ENCODE data around the gene TENM4.

TENM4 gene

DNA sequence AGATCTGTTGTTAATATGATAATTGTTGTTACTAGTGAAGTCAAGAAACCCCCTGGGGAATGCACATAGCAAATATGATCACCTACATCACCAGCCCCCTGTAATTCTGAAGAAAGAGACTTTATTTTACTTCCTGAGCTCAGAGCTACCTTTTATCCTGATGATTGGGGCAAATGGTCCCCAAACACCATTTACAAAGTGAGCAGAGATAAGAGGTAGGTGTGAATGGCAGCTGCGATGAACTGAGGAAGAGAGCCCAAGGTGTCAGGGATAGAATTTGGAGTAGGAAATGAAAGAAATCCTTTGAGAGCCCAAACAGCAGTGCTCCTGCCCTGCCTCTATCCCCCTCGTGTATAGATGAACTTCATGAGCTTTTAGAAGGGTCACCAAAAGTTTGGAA lies 69.1 kb downstream of the TENM4 start:
- TF ChIP-seq, protein P1, sequence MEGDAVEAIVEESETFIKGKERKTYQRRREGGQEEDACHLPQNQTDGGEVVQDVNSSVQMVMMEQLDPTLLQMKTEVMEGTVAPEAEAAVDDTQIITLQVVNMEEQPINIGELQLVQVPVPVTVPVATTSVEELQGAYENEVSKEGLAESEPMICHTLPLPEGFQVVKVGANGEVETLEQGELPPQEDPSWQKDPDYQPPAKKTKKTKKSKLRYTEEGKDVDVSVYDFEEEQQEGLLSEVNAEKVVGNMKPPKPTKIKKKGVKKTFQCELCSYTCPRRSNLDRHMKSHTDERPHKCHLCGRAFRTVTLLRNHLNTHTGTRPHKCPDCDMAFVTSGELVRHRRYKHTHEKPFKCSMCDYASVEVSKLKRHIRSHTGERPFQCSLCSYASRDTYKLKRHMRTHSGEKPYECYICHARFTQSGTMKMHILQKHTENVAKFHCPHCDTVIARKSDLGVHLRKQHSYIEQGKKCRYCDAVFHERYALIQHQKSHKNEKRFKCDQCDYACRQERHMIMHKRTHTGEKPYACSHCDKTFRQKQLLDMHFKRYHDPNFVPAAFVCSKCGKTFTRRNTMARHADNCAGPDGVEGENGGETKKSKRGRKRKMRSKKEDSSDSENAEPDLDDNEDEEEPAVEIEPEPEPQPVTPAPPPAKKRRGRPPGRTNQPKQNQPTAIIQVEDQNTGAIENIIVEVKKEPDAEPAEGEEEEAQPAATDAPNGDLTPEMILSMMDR (IDR thresholded peaks at IDR 0.05) = no peak
- intact Hi-C loops (cut with DNase I; ENCODE audit: low total_unique reads) = no loop called here
- Histone ChIP-seq H3K4me3 (no peak overlapping the region), H3K27me3 (no peaks in the 10 kb centered on the region), H3K36me3 (no peaks in the 10 kb centered on the region), H3K4me1 (no peaks in the 10 kb centered on the region), H3K9me3 (no peaks in the 10 kb centered on the region), H3K27ac (no peak overlapping the region)
- DNase-seq = no peak

DNA sequence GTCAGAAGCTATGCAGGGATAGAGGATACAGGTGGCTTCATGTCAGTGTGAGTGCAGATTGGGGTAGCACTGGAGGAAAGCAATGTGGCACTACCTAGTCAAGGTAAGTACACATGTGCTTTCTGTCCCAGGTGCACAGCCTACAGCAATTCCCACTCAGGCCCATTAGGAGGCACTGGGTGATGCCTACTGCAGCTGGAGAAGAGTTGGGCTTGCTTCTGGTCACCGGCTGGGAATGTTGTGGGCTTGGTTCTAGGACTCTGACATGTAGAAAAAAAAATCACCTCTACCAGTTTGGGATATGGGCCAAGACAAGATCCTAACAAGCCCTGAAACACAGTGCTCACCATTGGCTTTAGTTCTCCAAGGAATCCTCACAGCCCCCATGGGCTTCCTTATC lies 69.7 kb downstream of the TENM4 start:
- Histone ChIP-seq H3K4me3 (no peak overlapping the region), H3K27ac (no peak overlapping the region), H3K36me3 (no peaks in the 10 kb centered on the region), H3K27me3 (no peaks in the 10 kb centered on the region), H3K4me1 (no peaks in the 10 kb centered on the region), H3K9me3 (no peaks in the 10 kb centered on the region)
- intact Hi-C loops (cut with DNase I; ENCODE audit: low total_unique reads) = no loop called here
- DNase-seq = no peak
- TF ChIP-seq, protein P1 (IDR thresholded peaks at IDR 0.05) = no peak

DNA sequence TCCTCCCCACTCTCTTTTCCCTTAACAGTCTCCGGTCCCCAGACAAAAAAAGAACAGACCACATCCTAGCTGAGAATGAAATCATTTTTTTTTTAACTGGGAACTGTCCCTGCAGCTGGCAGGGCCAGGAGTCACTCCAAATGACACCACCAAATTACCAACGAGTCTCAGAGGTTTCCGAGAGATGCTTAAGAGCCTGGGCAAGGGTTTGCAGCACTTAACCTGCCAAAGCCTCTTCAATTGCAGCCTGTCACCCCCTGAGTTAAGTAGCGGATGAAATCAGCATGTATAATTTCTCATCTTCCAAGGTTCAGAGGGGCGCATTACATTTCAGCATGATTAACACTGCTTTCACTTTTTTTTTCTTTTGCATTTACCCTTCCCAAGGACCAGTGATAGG lies 71.8 kb downstream of the TENM4 start:
- no peak for DNase-seq
- intact Hi-C loops (cut with DNase I; ENCODE audit: low total_unique reads) = no loop called here
- Histone ChIP-seq H3K27ac (no peak overlapping the region), H3K9me3 (no peaks in the 10 kb centered on the region), H3K4me1 (no peaks in the 10 kb centered on the region), H3K36me3 (no peaks in the 10 kb centered on the region), H3K27me3 (no peaks in the 10 kb centered on the region), H3K4me3 (no peak overlapping the region)
- TF ChIP-seq, protein P1 (IDR thresholded peaks at IDR 0.05) = no peak

DNA sequence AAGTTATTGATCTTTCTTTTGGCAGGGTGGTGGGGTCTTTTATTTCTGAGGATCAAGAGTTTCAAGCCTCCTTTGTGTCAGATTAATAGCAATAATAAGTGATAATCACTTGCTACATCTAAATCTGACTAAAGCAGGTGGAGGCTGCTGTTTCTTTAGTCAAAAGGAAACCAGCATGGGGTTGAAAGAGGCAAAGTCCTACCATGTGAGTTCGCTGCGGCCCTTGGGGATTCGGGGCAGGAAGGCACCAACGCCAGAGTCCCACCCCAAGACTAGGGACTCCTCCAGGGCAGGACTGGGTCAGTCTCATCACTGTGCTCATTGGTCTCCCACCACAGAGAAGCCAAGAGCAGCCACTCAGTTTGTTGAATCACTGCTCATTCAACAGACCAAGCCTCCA lies 73.0 kb downstream of the TENM4 start:
- Histone ChIP-seq H3K27me3 (no peaks in the 10 kb centered on the region), H3K27ac (no peak overlapping the region), H3K4me3 (no peak overlapping the region), H3K36me3 (no peaks in the 10 kb centered on the region), H3K9me3 (no peaks in the 10 kb centered on the region), H3K4me1 (no peaks in the 10 kb centered on the region)
- intact Hi-C loops (cut with DNase I; ENCODE audit: low total_unique reads) = no loop called here
- TF ChIP-seq, protein P1 (IDR thresholded peaks at IDR 0.05) = no peak
- DNase-seq = no peak

DNA sequence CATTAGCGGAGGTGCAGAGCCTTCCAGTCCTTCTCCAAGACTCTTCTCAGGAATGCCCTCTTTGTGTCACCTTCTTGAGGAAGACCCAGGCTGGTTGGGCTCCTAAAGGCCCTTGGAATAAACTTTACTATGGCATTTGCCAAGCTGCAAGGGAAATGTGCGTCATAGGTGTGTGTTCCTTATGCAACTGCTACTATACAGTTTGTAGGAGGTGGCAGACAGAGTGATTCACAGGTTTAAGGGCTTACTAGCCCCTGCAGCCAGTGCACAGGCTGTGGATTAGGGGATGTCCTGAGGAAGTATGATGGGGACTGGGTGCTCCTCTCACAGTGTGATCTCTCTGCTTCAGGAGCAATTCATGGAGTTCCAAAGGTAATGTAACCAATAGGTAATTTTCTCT lies 74.6 kb downstream of the TENM4 start:
- no peak for DNase-seq
- Histone ChIP-seq H3K27ac (no peak overlapping the region), H3K4me3 (no peak overlapping the region), H3K4me1 (no peaks in the 10 kb centered on the region), H3K9me3 (no peaks in the 10 kb centered on the region), H3K27me3 (no peaks in the 10 kb centered on the region), H3K36me3 (no peaks in the 10 kb centered on the region)
- TF ChIP-seq, protein P1 (IDR thresholded peaks at IDR 0.05) = no peak
- intact Hi-C loops (cut with DNase I; ENCODE audit: low total_unique reads) = no loop called here

DNA sequence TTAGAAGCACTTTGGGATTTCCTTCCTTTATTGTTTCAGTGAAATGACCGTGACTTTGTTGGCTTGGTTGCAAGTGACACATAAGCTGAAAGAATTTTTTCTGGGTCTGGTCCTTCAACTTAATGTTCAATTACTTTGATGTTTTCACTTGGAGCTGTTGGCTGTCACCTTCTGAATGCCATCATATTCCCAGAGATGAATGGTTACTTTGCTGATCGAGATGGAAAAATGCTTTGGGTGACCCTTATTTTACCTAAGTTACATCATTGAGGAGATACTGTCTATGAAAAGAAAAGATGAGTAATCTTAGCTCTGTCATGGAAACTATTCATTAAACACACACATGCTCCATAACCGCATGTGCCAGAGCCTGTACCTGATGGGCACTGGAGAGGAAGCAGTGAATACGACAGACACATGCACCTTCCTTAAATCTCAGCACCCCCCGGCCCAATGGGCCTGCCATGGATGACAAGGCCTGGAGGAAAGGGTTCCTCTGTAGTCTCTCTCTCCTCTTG lies 76.9 kb downstream of the TENM4 start:
- no peaks in the 10 kb centered on the region for H3K4me1 ChIP-seq
- H3K27me3 ChIP-seq = no peaks in the 10 kb centered on the region
- intact Hi-C loops (cut with DNase I; ENCODE audit: low total_unique reads) = no loop called here
- H3K4me3 ChIP-seq = no peak overlapping the region
- no peaks in the 10 kb centered on the region for H3K9me3 ChIP-seq
- H3K36me3 ChIP-seq = no peaks in the 10 kb centered on the region
- DNase-seq = no peak
- no peak overlapping the region for H3K27ac ChIP-seq
- TF ChIP-seq, protein P1 (IDR thresholded peaks at IDR 0.05) = no peak
